ENCODE results near the gene CSF1.

DNA sequence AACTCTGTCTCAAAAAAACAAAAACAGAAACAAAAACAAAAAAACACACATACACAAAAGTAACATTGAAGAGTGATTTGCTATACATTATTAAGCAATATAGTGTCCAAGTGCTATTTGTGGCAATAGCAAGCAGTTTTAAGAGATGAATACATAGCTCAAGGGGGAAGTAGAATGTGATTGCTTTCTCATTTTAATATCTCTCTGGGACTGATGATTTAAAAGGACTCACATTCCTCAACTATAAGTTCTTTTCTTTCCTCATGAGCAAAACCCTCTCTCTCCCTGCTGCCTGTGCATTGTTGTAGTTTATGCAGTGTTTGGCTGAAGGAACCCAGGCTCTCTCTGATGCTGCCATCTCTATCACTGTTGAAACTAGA lies 47.0 kb upstream of the CSF1 start:
- TF ChIP-seq POLR2A (IDR thresholded peaks at IDR 0.05), result no peak
- TF ChIP-seq, protein P1, sequence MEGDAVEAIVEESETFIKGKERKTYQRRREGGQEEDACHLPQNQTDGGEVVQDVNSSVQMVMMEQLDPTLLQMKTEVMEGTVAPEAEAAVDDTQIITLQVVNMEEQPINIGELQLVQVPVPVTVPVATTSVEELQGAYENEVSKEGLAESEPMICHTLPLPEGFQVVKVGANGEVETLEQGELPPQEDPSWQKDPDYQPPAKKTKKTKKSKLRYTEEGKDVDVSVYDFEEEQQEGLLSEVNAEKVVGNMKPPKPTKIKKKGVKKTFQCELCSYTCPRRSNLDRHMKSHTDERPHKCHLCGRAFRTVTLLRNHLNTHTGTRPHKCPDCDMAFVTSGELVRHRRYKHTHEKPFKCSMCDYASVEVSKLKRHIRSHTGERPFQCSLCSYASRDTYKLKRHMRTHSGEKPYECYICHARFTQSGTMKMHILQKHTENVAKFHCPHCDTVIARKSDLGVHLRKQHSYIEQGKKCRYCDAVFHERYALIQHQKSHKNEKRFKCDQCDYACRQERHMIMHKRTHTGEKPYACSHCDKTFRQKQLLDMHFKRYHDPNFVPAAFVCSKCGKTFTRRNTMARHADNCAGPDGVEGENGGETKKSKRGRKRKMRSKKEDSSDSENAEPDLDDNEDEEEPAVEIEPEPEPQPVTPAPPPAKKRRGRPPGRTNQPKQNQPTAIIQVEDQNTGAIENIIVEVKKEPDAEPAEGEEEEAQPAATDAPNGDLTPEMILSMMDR (IDR thresholded peaks at IDR 0.05), result no peak
- TF ChIP-seq EP300 (IDR thresholded peaks at IDR 0.05), result no peak

Measured in ovary (tissue), 3 donors.